A549 treated with dexamethasone at 1 μM for 4 hours (cell line): ENCODE results near the gene TBX2. TPM values are rescaled to one million over a fixed set of nuclear protein-coding genes. Genes with fewer than 3 reads are reported as not detected.

Source experiments
- total RNA-seq: library from RNA; stranded (reverse); fragments of 200-300 nt; extraction: Qiagen RNA extraction; gene quantifications from 5 replicates; pipeline ENCODE4 v1.2.3, GENCODE V29; 2022

Gene TBX2
- total RNA-seq = 3.2 to 5.7 TPM (median 4.8 TPM) in 5 replicates

DNA sequence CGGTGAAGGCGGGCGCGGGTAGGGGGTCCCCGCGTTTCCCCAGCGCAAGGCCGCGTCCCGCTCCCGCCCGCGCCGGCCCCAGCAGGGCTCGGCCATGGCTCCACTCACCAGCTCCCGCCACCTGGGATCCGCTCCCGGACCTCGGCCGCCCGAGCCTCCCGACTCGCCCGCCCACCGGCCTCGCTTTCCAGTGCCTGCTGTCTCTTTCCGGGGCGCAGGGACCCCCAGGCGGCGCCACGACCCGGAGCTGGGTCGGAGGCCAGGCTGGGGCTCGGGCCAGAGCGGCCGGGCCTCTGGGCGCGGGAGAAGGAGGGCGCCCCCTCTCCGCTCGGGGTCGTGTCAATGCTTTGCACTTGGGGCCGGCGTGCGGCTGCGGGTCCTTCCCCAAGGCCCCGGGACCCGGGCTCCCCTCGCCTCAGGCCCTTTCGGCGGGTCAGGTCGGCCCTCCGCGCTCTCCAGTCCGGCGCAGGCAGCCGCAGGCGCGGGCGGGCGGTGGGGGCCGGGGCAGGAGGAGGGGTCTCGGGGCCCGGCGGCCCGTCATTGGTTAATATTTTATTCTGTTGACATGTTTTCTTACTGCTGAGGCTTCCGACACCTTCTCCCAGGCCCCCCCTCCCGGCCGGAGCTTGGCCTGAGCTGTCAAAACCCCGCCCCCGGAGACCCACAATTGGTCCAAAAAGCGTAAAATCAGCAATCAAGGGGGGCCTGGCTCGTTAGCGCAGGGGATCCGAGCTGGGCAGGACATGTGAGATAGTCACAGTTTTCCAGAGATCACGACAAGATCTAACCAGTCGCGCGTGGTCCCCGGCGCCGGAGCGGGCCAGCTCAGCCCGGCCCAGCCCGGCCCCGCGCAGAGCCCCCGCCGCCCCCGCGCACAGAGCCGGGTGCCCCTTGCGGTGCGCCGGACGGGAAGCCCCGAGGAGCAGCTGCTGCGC lies at the start of gene TBX2:
TBX2 (plus strand) TSS at position 713 of the 935 bp plus-strand sequence. CDS start 334 bp downstream, outside the sequence.

DNA sequence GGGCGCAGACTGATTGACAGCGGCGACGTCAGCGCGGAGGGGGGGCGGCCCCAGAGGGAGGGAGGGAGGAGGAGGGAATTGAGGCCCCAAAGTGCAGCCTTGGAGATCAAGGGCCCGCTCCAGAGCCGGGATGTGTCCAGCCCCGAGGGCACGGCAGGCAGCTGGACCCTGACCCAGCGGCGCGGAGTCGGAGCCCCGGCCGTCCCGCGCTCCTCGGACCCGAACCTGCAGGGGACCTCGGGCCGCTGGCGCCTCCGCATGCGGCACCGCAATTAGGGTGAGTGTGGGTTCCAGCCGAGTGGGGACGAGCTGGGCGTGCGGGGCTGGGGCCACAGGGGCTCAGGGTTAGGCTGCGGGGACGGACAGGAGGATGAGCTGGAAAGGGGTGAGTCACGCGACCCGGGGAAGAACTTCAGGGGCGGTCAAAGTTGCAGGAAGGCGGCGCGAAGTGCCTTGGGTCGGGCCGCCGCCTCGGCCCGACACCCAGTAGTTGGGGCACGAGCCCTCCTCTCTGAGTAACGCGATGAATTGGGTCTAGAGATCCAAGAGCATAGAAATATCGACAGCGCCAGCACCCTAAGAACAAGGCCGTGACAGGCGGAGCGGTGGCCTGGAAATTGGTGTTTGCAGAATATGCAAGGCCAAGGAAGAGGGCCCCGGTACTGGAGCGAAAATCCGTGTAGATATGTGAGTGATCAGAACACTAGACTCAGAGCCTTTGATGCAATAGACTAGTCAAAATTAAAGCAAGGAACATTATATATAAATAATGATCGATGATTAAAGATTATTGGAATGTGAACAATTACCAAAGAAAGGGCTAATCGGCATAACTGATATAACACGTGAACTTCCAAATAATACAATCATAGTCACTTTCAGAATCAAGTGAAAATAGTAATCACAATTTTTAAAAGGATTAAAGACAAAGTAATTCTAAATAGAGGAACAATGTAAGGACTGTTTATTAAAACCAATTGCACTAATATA lies 53.0 kb downstream of the TBX2 start, which contains the start of gene TBX4:
TBX4 (plus strand) TSS at position 122 of the 990 bp plus-strand sequence. CDS start 4,069 bp downstream, outside the sequence.

Other genes with a start within 250 kb of the TBX2 start
- gene TBX4, start 52.6 kb downstream of the TBX2 start, total RNA-seq = 0.23 to 0.40 TPM (median 0.24 TPM) in 5 replicates
- 0.13 TPM in 1 of 5 replicates, not detected in the others for gene NACA2, start 191.4 kb downstream of the TBX2 start, total RNA-seq